GM21367 (cell line): Measurements from ENCODE around the gene AIMP1.
"Not testable (repeated sequence)": the region's sequence is repeated elsewhere in the genome, so short reads cannot be mapped to it uniquely, and the experiment has no call there.

Experiments used
- ATAC-seq: cut with Tn5 transposase; IDR thresholded peaks from one replicate; pipeline ENCODE4 v1.9.1; 2021; ENCODE audit not compliant: unreplicated experiment

AIMP1 gene

DNA sequence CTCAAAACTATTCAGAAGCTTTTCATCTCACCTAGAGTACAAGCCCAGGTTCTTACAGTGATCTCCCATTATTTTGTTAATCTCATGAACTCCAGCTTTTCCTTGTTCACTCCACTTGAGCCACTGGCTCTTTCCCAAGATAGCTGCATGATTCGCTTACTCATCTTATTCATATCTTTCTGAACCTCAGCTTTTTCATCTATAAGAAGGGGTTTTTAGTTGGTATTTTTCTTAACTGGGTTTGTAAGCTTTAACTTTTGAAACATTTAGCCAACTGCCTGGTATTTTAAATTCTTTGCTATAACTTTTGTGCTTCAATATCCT is 28.3 kb downstream of the AIMP1 start:
- no peak for ATAC-seq

DNA sequence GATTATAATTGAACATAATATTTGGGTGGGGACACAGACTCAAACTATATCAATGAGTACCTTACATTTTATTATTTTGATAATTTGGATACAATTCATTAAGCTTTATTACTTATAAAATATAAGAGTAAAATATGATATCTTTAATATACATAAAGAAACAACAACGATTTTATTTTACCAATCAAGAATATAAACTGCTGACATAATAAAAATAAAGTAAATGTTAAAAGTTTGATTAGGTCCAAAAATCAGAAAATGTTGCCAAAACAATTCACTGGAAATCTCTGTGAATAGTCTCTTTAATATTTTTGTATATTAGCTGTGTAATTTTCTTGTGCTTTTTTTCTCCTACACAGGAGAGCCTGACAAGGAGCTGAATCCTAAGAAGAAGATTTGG is 30.8 kb downstream of the AIMP1 start:
- ATAC-seq, result no peak

DNA sequence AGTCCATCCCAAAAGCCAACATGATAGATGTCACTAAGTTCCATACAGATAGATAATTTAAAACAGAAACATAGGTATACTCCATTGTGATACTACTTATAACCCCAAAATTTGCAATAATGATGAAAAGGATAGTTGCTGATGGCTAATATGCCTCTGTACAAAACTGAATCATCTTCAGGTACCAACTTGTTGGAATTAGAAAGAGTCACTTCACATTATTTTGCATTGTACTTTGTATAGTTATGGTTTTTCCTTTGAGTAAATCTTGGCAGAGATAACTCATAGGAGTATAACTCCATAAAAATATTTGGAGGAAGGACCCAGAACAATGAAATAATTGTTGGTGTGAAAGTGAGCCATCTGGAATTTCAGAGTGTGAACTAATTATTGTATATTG is 34.7 kb downstream of the AIMP1 start:
- no peak for ATAC-seq

DNA sequence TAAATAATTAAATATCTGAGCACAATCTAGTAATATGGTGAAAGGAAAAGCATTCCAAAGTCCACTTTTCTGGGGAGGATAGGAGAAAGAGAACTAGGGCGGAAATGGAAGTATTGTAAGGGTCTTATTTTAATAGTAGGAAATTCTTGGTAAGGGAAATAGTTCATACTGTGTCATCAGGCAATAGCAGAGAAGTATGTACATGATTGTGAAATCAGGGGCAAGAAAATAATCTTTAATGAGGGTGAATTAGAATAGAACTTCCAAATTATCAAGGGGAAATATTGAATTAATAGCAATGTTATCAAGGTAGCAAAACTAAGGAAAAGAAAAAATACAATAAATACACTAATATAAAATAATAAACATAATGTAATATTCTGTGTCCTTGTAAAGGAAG is 37.4 kb downstream of the AIMP1 start:
- ATAC-seq, result no peak

DNA sequence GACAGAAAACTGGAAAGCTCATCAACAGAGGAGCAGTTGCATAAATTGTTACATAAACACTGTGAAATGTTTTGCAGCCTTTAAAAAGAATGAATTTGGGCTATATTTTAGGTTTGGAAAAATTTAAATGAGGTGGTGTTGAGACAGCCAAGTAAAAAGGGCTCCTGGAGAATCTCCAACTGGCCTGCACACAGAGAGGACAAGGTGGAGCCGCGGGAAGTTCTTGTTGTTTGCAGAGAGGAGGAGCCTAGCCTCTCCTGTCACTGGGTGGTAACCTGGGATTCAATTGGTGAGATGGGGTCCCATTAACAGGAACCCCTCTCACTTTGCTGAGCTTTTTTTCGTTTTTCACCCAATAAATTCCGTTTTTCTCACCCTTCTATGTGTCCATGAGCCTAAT is 38.8 kb downstream of the AIMP1 start:
- ATAC-seq, result no peak

DNA sequence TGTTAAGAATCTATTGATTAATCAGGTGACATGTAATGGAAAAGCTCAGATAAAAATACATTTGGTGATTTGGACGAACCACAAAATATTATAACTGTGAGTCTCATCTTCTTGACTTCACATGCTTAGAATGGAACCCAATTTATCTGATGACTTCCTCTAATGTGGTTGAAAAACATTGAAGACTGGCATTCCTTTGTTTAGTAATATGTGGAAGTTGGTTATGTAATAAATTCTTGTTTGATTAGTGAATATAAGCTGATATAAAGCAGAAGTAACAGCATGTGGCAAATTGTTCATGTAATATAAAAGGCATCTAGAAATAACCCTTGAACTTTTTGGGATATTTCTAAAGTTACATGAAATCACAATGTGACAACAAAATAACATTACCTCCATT is 42.5 kb downstream of the AIMP1 start:
- no peak for ATAC-seq

DNA sequence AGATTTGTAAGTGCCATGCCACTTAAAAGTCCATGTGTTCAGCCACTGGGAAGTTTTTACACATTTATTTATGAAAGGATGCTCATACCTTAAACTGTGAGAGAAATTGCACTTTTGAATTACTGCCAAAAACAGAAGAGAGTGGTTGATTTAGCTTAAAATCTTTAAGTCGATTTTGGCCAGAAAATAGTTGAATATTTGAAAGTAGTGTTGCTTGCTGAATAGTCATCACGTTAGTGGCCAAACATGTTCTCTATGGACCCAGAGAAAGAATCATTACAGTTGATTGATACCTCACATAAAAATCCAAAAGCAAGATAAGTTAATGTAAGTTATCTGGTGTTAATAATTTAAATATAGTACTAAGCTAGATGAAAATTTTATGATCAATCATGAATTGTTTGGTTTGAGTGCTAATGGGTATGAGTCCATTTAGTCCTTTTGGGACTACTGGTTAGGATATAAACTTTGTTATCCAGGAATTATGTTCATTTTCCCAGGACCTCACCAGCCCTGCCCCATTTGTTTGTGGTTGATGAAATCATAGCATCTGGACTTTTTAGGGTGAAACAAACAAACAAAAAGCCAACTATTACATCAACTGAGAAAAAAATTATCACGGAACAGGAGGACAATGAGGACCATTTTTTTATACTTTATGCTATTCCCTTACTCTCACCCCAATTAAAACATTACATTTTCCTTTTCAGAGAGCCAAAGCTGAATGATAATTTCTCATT is 45.9 kb downstream of the AIMP1 start:
- ATAC-seq, result no peak

DNA sequence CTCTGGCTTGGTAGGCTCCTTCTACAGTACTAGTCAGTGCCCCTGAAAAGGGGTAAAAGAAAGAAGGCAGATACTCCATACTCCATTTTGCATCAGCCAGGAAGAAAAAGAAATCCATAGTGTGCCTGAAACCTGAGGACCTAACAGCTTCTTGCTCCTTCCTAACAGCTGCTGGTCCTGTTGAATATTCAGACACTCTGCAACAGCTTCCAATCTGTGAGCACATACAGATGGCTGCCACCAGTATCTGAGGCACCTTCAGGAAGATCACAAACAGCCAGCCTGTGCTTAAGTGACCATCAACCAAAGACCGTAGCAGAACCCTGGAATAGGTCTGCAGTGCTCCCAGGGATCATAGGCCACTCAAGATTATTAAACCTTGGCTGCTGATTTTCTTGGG is 47.9 kb downstream of the AIMP1 start:
- ATAC-seq, result no peak

DNA sequence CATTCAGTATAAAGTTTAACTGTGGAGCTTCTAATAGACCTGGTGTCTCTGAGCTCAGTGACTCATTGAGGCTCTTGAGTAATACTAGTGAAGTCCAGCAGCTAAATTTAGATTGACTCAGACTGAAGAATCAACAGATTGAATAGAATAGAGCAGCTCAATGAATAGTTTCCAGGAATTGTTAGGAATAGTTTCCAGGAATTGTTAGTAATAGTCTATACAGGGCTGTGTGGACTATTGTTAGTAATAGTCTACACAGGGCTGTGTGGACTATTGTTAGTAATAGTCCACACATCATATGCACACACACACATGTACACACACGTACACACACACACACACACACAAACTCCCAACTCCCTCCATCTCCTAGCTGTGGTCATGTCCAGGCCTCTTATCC is 49.3 kb downstream of the AIMP1 start:
- ATAC-seq, result no peak

DNA sequence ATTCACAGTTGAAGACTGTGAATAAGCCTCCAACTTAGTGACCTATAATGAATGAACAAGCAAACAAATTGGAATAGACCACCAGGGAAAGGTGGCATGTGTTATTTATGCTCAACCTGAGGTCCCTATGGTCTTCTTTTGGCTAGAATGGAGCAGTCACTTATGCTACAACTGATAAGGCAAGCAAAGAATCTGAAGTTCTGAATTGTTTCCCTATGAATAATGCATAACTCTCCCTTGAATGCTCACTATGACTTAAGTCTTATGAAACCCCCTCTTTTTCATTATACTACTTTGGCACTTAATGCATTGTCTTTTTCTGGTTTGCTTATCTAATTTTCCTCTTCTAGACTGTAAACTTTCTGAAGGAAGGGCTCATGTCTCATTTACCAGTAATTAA is 49.7 kb downstream of the AIMP1 start:
- ATAC-seq, result no peak

DNA sequence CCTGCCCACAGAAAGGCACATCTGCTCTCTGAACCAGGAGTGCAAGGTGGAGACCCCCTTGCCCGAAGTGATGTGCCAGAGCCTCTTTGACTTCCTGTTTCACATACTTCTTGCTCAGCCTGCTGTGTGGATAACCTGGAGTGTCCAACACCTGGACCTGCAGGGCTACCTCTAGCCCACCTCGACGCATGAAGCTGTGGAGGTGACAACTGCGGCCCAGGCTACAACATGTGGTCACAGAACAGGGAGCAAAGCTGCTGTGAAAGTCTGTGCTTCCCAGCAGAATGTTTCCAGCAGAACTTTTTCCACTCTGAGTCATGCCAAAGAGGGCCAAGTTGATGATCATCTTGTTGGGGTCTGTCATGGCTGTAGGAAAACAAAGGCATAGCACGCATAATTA is 50.7 kb downstream of the AIMP1 start:
- no peak for ATAC-seq

DNA sequence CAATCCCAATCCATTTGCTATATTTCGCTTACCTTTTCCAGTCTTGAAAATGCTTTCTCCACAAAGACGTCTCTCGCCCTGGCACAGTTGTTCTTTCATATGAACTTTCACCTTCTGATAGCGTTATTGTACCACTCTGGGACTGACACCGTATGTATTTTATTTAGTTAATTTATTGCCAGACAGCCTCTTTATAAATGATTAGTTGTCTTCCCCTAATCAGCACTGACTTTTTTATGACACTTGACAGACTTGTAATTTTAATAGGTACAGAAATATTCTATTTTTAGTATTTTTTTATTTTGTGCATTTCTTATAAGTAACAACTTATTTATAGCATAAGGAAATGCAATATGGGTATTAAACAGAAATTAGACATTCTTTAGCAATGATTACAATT is 52.3 kb downstream of the AIMP1 start, which contains the start of gene GIMD1:
GIMD1 (minus strand) TSS at position 101 of the 400 bp plus-strand sequence. CDS start 1,343 bp downstream, outside the sequence.
- ATAC-seq, result no peak

DNA sequence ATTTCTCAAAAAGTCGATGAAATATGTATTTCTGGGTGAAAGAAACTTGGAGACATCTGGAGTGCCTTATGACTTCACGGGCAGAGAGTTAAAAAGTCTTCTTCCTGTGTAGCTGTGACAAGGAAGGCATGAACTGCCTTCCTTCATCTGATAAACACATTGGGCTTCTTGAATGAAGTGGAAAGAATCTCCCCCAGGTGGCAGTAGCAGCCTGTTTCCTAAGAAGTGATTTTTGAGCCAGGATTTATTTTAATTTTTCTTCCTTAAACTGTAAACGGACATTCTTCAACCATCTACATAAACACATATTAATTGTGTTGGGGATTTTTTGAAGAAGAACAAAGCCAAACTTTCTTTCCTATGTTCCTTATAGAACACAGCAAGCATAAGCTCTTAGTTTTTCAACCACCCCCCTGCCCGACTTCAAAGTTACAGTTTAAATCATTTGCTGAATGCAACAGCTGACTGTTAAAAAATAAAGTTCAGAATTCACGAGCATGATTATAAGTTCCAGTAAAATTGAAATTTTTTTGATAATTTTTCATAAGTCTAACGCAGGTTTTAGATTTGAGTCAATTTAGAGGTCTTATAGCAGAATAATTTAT is 53.2 kb downstream of the AIMP1 start:
- ATAC-seq, result peak; percentile 80

DNA sequence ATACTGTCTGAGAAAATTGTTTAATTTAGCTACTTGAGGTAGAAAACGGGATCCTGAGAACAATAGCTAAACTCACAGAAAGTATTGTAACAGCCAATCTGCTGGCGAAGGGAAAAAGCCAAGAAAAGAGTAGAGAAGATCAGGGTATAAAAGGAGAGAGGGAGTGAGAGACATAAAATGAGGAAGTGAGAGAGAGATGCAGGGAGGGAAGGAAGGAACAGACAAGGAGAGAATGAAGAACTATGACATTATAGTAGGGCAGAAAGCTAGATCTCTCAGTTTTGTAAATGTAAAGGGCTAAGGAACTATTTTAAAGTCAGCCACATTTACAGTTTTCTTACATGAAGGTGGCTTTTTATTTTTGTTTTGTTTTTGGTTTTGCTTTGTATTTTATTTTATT is 53.9 kb downstream of the AIMP1 start:
- no peak for ATAC-seq

DNA sequence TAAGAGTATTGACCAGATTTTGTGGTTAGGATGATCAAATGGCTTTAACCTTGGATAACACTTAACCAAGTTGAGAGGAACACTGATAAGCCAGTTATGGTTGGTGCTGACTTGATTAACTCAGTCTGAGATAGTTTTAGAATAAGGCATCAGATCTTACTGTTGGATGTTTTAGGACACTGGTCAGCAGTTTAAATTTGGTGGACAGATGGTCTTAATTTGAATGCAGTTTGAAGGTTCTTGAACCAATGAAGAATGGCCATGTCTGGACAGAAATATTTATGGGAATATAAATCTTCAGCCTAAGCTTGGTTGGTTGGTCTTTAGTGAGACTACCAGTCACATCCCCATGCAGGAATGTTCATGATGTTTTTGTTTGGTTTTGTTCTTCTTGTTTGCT is 54.8 kb downstream of the AIMP1 start:
- no peak for ATAC-seq

DNA sequence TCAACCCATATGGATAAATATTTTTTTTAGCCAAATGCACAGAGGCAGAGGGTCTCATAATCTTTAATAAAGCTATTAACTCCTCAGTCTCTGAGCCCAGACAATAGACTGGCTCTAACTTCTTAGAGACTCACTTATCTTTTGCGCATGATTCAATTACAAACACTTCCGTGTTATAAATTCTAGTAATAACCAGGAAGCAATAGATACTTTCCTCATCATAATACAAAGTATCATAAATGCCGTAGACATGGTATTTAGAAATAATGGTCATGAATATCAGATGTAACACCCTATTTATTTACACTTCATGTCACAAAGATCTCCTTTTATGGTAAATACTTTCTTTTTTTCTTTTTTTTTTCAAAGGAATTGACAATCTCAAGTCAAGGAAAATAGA is 56.7 kb downstream of the AIMP1 start:
- ATAC-seq, result no peak

DNA sequence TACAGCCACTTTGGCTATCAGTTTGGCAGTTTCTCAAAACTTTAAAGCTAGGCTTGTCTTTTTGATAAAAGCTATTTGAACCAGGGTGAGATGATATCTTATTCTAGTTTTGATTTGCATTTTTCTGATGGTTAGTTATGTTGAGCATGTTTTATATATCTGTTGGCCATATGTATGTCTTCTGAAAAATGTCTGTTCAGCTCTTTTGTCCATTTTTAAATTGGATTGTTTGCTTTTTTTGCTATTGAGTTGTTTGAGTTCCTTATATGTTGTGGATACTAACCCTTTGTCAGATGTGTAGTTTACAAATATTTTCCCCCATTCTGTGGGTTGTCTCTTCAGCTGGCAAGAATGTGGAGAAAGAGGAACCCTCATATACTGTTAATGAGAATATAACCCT is 63.8 kb downstream of the AIMP1 start:
- no peak for ATAC-seq

DNA sequence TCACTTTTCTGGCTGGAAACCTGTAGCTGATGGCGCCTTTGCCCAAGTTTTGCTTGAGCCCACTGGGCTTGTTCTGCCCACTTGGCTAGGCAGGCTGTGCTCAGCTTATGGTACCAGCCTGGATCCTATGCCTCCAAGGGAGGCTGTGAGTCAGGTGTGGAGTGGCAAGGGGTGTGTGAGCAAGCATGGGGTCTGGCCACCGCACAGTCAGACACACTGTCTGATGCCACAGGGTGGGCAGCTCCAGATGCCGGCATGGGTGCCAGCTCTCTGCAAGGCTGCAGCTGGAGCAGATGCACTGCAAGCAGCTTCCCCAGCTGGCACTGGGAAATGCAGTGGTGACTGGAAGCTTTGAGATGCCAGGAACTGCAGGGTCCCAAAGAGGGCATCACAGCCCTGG is 68.5 kb downstream of the AIMP1 start:
- ATAC-seq, result no peak

DNA sequence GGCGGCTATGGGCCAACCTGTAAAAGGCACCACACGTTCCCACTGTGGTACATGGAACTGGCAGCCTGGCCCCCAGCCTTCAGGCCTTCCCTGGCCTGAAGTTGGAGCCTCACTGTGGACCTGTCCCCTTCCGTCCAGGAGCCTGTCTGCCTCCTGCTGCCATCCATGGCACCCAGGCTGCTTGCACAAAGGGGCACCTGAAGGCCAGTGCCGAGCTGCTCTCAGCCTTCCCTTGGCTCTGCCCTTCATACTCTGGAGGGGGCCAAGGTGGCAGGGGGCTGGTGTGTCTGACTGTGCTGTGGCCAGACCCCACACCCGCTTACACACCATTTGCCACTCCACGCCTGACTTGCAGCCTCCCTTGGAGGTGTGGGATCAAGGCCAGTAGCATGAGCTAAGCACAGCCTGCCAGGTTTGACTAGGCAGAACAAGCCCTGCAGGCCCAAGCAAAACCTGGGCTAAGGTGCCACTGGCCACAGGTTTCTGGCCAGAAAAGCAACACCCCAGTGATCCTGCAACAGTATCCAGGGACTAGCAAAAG is 69.6 kb downstream of the AIMP1 start:
- no peak for ATAC-seq

DNA sequence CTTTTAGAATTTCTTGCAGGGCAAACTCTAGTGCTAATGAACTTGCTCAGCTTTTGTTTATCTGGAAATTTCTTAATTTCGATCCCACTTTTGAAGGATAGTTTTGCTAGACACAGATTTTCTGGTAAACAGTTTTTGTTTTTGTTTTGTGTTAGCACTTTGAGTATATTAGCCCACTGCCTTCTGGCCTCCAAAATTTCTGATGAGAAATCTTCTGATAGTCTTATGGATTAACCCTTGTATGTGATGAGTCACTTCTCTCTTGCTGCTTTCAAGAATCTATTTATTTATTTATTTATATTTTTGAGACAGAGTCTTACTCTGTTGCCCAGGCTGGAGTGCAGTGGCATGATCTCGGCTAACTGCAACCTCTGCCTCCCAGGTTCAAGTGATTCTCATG is 79.2 kb downstream of the AIMP1 start:
- ATAC-seq, result no peak

DNA sequence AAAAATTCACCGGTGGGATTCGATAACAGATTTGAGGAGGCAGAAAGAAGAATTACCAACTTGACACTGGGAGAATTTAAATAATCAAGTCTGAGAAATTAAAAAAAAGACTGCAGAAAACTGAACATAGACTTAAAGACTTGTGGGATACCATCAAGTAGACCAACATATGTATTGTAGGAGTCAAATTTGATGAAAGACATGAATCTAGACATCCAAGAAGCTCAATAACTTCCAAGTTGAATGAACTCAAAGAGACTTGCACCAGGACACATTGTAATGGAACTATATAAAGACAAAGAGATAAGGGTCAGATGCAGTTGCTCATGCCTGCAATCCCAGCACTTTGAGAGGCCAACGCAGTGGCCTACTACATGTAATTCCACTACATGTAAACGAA is 82.5 kb downstream of the AIMP1 start:
- ATAC-seq, result not testable (repeated sequence)
